BLaER1 treated with 17β-estradiol and CSF1 and Interleukin-3, amounts not matched to agents 10 nM and 100 nM (cell line): ENCODE results near the gene ADARB2.

ENCODE experiments used
- H3K27ac ChIP-seq, 11 experiments: shearing (Covaris generic); formaldehyde crosslinking; 2 replicates each; pipeline ENCODE4 v1.8.1; 2022
- H3K27me3 ChIP-seq, 11 experiments: shearing (Covaris generic); formaldehyde crosslinking; 2 replicates each; pipeline ENCODE4 v1.8.1; 2022
- H3K36me3 ChIP-seq, 11 experiments: shearing (Covaris generic); formaldehyde crosslinking; 2 replicates each; pipeline ENCODE4 v1.8.1; 2022
- H3K4me1 ChIP-seq, 10 experiments: shearing (Covaris generic); formaldehyde crosslinking; 2 replicates each; pipeline ENCODE4 v1.8.1; 2022
- H3K4me2 ChIP-seq, 11 experiments: shearing (Covaris generic); formaldehyde crosslinking; 2 replicates each; pipeline ENCODE4 v1.8.1; 2022
- H3K4me3 ChIP-seq, 10 experiments: shearing (Covaris generic); formaldehyde crosslinking; 2 replicates each; pipeline ENCODE4 v1.8.1; 2022
- H3K9ac ChIP-seq, 11 experiments: shearing (Covaris generic); formaldehyde crosslinking; 2 replicates each; pipeline ENCODE4 v1.8.1; 2022
- H3K9me3 ChIP-seq, 11 experiments: shearing (Covaris generic); formaldehyde crosslinking; replicated peaks in 1 of 11; 2 replicates each; pipeline ENCODE4 v1.8.1; 2022
- H4K20me1 ChIP-seq, 11 experiments: shearing (Covaris generic); formaldehyde crosslinking; 2 replicates each; pipeline ENCODE4 v1.8.1; 2022
- Cebpa-rat ChIP-seq, 11 experiments: shearing (Covaris generic); IDR thresholded peaks; 2 replicates each; pipeline ENCODE4 v1.8.1; 2022

The ADARB2 gene

DNA sequence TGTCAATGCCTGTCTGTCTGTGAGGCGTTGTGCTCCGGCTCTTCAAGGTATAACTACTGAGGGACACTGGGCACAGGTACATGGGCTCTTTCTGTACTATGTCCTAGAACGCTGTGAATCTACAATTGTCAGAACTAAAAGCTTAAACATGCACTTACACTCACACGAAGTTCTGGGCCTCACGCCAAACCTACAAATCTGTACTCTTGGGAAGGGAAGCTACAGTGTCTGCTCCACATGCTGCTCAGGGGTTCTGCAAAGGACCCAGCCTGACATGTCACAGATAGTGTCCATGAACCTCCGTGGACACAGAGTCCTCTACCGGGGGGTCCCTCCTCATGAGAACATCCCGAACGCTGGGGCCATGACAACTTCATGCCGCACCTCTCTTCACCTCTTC lies 412.4 kb downstream of the ADARB2 start:
- H4K20me1 ChIP-seq = no peaks in the 10 kb centered on the region
- no peak overlapping the region for H3K27ac ChIP-seq
- no peaks in the 10 kb centered on the region for H3K36me3 ChIP-seq
- no peak overlapping the region for H3K4me2 ChIP-seq
- no peaks in the 10 kb centered on the region for H3K27me3 ChIP-seq
- no peak overlapping the region for H3K9ac ChIP-seq
- TF ChIP-seq Cebpa-rat (IDR thresholded peaks at IDR 0.05) = no peak
- H3K4me3 ChIP-seq = no peak overlapping the region
- H3K9me3 ChIP-seq = peaks cover 0 to 18% (median 13%) of the 10 kb centered on the region in 11 experiments; a peak in 14 of 22 replicates
- H3K4me1 ChIP-seq = peaks cover 0 to 6% (median 2%) of the 10 kb centered on the region in 10 experiments; a peak in 5 of 20 replicates

DNA sequence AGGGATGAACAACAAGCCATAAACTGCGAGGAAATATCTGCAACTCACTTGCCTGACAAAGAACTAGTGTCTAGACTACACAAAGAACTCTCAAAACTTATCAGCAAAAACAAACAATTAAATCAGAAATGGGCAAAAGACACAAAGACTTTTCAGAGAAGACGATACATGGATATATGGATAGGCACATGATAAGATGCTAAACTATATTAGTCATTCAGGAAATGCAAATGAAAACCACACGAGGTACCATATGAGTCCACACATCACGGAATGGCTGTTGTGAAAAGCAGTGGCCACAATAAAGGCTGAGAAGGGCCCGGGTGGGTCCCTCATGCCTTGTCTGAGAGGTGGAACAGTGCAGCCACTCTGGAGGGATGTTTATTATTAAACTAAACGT lies 413.4 kb downstream of the ADARB2 start:
- no peak for TF ChIP-seq Cebpa-rat (IDR thresholded peaks at IDR 0.05)
- H3K36me3 ChIP-seq = no peaks in the 10 kb centered on the region
- no peak overlapping the region for H3K4me3 ChIP-seq

GRCh38 chr10:1320739-1321320 lies 416.5 kb downstream of the ADARB2 start:
- Histone ChIP-seq H3K27ac (no peak overlapping the region), H3K27me3 (no peaks in the 10 kb centered on the region), H4K20me1 (no peaks in the 10 kb centered on the region), H3K9ac (no peak overlapping the region), H3K9me3 (peaks cover 0 to 6% (median 0%) of the 10 kb centered on the region in 11 experiments; a peak in 1 of 22 replicates), H3K36me3 (no peaks in the 10 kb centered on the region), H3K4me2 (no peak overlapping the region), H3K4me3 (no peak overlapping the region), H3K4me1 (peaks cover 6 to 20% (median 8%) of the 10 kb centered on the region in 10 experiments; a peak in 16 of 20 replicates)
- TF ChIP-seq Cebpa-rat (IDR thresholded peaks at IDR 0.05) = no peak

More for the DNA sequence above, 413.4 kb downstream of the ADARB2 start:
- Histone ChIP-seq H3K4me1 (peaks cover 0 to 6% (median 2%) of the 10 kb centered on the region in 10 experiments; a peak in 5 of 20 replicates), H3K27ac (no peak overlapping the region), H3K9ac (no peak overlapping the region), H3K27me3 (no peaks in the 10 kb centered on the region), H3K9me3 (peaks cover 0 to 18% (median 13%) of the 10 kb centered on the region in 11 experiments; a peak in 14 of 22 replicates), H4K20me1 (no peaks in the 10 kb centered on the region), H3K4me2 (no peak overlapping the region)

- no peaks in the 10 kb centered on the region for H3K27me3 ChIP-seq
- no peak for TF ChIP-seq Cebpa-rat (IDR thresholded peaks at IDR 0.05)
- H3K4me2 ChIP-seq = peak overlapping the region in 9 of 11 experiments; percentile 9 to 68 (median 34); a peak in 14 of 22 replicates
- H3K36me3 ChIP-seq = no peaks in the 10 kb centered on the region
- H4K20me1 ChIP-seq = no peaks in the 10 kb centered on the region
- H3K9ac ChIP-seq = peak overlapping the region in 1 of 11 experiments; percentile 38; a peak in 1 of 22 replicates
- no peak overlapping the region for H3K27ac ChIP-seq
- H3K4me3 ChIP-seq = no peak overlapping the region
- no peaks in the 10 kb centered on the region for H3K9me3 ChIP-seq
- peaks cover 8 to 20% (median 16%) of the 10 kb centered on the region in 10 experiments; a peak in 18 of 20 replicates for H3K4me1 ChIP-seq
Measured at GRCh38 chr10:1316809-1317143, 420.5 kb downstream of the ADARB2 start.

- no peak overlapping the region for H3K4me3 ChIP-seq
- H3K4me1 ChIP-seq = peaks cover 8 to 20% (median 16%) of the 10 kb centered on the region in 10 experiments; a peak in 18 of 20 replicates
- H3K27ac ChIP-seq = no peak overlapping the region
- no peaks in the 10 kb centered on the region for H3K36me3 ChIP-seq
- no peaks in the 10 kb centered on the region for H3K27me3 ChIP-seq
- no peaks in the 10 kb centered on the region for H4K20me1 ChIP-seq
- H3K9me3 ChIP-seq = no peaks in the 10 kb centered on the region
- no peak overlapping the region for H3K9ac ChIP-seq
- H3K4me2 ChIP-seq = peak overlapping the region in 9 of 11 experiments; percentile 9 to 68 (median 34); a peak in 9 of 22 replicates
- no peak for TF ChIP-seq Cebpa-rat (IDR thresholded peaks at IDR 0.05)
Measured at GRCh38 chr10:1316121-1316808, 421.1 kb downstream of the ADARB2 start.

DNA sequence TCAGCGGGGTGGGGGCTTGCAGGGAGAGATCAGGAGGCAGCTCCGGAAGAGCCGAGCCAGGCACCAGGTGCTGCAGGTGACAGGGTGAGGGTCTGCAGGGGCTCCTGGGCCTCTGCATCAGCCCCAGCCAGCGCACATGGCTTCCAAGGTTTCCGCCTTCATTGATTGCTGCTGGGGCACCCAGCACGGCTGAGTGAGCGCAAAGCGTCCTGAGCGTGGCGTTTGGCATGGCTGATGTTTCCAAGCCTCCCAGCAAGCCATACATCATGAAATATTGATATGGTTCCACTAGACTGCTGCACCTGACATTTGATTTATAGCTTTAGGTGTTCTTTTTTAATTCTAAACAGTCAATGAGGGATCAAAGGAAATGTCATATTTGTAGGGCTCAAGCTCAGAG lies 422.1 kb downstream of the ADARB2 start:
- Histone ChIP-seq H3K4me1 (peaks cover 8 to 20% (median 16%) of the 10 kb centered on the region in 10 experiments; a peak in 18 of 20 replicates), H3K27me3 (no peaks in the 10 kb centered on the region), H3K9me3 (no peaks in the 10 kb centered on the region), H3K36me3 (no peaks in the 10 kb centered on the region), H3K4me3 (no peak overlapping the region), H3K27ac (no peak overlapping the region), H3K9ac (no peak overlapping the region), H4K20me1 (no peaks in the 10 kb centered on the region), H3K4me2 (no peak overlapping the region)
- TF ChIP-seq Cebpa-rat (IDR thresholded peaks at IDR 0.05) = no peak

DNA sequence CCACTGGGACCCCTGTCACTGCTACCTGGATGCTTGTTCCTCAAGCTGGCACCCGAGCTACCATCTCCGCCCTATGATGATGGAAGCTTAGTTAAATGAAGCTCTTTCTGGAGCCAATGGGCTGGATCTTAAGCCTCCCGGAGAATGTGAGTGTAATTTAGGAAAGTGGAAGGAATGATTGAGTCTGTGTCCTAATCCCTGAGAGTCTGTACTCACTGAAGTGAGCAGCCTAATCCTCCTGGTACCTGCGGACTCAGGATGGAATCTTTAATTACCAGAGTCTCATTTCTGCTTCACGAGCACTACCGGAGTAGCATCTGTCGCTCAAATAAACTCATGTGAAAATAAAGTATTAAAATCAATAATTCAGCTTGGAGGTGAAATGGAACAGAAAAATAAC lies 425.6 kb downstream of the ADARB2 start:
- H3K9ac ChIP-seq = no peak overlapping the region
- no peaks in the 10 kb centered on the region for H3K27me3 ChIP-seq
- H3K36me3 ChIP-seq = no peaks in the 10 kb centered on the region
- no peak overlapping the region for H3K4me2 ChIP-seq
- H3K9me3 ChIP-seq = no peaks in the 10 kb centered on the region
- H3K4me3 ChIP-seq = no peak overlapping the region
- no peak overlapping the region for H3K27ac ChIP-seq
- TF ChIP-seq Cebpa-rat (IDR thresholded peaks at IDR 0.05) = no peak
- H3K4me1 ChIP-seq = peaks cover 3 to 15% (median 9%) of the 10 kb centered on the region in 10 experiments; a peak in 18 of 20 replicates
- no peaks in the 10 kb centered on the region for H4K20me1 ChIP-seq

DNA sequence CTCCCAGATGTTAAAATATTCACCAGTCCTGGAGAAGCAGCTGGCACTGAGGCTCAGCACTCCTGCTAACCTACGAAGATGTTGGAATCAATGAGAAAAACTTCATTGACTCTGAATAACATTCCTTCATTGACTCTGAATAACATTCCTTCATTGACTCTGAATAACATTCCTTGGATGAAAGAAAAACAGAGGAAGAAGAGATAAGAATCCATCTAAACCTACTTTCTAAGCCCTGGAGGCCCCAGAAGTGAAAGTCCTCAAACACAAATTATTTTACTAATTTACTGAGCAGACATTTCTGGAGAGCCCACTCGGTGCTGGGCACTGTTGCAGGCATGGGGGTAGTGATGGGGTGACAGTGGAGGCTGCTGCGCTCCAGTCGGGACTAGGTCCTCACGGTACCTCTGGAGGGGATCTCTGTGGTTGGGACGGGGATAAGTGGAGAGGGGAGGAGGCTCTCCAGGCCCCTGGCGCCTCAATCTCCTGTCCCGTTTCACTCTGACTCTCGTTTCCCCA lies 427.0 kb downstream of the ADARB2 start:
- peaks cover 0 to 11% (median 6%) of the 10 kb centered on the region in 10 experiments; a peak in 7 of 20 replicates for H3K4me1 ChIP-seq
- H3K4me2 ChIP-seq = no peak overlapping the region
- no peaks in the 10 kb centered on the region for H3K27me3 ChIP-seq
- TF ChIP-seq Cebpa-rat (IDR thresholded peaks at IDR 0.05) = no peak
- no peak overlapping the region for H3K9ac ChIP-seq
- no peaks in the 10 kb centered on the region for H3K36me3 ChIP-seq
- H3K9me3 ChIP-seq = no peaks in the 10 kb centered on the region
- no peak overlapping the region for H3K4me3 ChIP-seq
- H3K27ac ChIP-seq = no peak overlapping the region
- H4K20me1 ChIP-seq = no peaks in the 10 kb centered on the region

- H4K20me1 ChIP-seq = no peaks in the 10 kb centered on the region
- no peak overlapping the region for H3K9ac ChIP-seq
- no peak overlapping the region for H3K27ac ChIP-seq
- H3K4me3 ChIP-seq = no peak overlapping the region
- no peak overlapping the region for H3K4me2 ChIP-seq
- no peaks in the 10 kb centered on the region for H3K27me3 ChIP-seq
- TF ChIP-seq Cebpa-rat (IDR thresholded peaks at IDR 0.05) = no peak
- peaks cover 0 to 11% (median 6%) of the 10 kb centered on the region in 10 experiments; a peak in 7 of 20 replicates for H3K4me1 ChIP-seq
- H3K9me3 ChIP-seq = no peaks in the 10 kb centered on the region
- H3K36me3 ChIP-seq = no peaks in the 10 kb centered on the region
Measured at GRCh38 chr10:1309617-1310270, 427.6 kb downstream of the ADARB2 start.
